ENCODE data around the gene JAG2.

The JAG2 gene

DNA sequence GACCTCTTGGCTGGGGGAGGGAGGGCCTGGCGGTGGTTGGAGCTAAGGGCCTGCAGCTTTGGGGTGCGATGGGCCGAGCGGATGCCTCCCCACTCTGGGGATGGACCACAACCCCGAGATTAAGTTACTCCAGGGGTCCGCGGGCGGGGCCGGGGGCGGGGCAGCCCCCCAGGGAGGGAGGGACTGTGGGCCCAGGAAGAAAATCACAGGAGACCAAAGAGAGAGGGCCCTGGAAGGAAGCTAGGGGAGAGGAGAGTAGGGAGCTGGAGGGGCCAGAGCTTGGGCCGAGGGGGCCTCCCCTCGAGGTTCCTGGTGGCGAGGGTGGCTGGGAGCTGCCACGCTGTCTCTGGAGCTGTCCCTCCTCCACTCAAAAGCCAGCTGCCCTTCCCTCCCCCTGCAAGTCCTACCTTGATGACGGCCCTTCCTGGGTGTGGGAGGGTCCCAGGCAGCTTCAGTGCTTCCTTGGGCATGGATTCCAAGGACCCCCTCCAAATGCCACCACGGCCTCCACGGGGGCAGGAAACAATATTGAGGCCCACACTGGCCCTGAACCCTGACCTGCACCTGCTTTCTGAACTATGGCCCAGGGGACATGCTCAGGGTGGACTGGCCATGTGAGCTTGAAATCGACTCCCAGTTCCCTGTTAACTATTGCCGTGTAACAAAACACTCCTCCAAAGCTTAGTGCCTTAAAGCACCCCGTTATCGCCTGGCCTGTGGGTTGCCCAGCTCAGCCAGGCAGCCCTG, 13.1 kb upstream of the JAG2 start:
- DNase-seq = no peak

DNA sequence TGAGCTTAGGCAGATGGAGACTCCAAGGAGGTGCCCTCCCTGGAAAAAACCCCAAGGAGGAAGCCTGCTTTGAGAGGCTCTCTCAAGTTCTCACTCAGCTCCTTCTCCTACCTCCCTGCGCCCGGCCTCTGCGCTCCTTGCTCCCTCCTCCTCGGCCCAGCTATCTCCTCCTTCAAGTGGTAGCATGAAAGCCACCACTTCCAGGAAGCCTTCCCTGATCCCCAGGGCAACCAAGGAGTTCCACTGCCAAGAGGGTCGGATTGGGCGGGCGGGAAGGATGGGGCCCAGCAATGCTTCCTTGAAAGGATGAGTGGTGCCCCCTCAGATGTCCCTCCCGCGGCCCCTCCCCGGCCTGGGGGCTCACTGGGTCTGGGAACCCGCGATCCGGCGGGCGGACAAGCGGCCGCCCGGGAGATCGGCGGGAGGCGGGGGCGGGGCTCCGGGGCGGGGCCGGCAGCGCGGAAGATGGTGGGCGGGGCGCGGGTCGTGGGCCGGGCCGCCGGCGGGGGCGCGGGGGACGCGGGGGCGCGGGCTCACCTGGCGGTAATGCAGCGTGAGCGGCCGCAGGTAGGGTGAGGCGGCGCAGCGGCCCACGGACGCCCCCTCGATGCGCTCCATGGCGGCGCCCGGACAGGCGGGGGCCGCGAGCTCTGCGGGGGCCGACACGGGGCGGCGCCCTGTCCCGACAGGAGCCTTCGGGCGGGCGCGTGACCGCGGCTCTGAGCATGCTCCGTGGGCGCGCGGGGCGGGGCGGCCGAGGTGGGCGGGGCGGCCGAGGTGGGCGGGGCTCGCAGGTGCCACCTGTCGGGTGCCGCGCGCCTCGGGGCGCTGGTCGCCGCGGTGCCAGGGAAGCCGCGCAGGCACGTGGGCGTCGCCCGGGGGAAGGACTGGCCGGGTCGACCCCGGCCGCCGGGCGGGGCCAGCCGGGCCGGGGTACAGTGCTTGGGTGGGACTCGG, 12.3 kb upstream of the JAG2 start, which contains the start of gene NUDT14:
NUDT14 (minus strand) TSS at position 721 of the 957 bp plus-strand sequence; CDS start at position 618, 103 bp downstream.
- DNase-seq = peak; percentile 54

DNA sequence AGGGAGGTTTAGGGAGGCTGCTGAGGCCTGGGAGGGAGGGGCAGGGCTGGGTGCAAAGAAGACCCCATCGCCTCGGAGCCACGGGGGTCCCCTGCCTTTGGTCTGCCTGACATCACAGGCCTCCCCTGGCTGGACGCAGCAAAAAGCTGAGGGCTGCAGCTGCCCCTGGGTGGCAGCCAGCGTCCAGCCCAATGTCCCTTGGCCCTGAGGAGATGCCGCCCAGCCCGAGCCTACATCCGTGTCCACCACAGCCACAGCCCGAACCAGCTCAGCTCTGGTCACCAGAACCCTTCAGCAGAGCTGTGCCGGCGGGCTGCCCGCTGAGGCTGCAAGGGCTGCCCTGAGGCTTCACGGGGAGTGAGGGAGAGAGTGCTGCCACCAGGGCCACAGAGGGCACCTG, 10.6 kb upstream of the JAG2 start:
- DNase-seq = no peak

DNA sequence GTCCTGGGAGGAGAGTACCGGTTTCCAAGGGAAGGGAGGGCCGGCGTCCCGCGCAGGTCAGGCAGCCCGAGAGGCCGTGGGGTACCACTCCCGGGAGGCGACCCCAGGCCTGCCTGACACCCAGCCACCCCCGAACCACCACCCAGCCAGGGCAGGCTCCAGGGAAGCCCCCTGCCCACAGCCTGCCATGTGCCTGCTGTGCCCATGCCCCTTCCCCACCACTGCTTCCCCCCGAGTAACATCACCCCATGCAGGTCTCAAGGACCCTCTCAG, 10.2 kb upstream of the JAG2 start:
- no peak for DNase-seq

DNA sequence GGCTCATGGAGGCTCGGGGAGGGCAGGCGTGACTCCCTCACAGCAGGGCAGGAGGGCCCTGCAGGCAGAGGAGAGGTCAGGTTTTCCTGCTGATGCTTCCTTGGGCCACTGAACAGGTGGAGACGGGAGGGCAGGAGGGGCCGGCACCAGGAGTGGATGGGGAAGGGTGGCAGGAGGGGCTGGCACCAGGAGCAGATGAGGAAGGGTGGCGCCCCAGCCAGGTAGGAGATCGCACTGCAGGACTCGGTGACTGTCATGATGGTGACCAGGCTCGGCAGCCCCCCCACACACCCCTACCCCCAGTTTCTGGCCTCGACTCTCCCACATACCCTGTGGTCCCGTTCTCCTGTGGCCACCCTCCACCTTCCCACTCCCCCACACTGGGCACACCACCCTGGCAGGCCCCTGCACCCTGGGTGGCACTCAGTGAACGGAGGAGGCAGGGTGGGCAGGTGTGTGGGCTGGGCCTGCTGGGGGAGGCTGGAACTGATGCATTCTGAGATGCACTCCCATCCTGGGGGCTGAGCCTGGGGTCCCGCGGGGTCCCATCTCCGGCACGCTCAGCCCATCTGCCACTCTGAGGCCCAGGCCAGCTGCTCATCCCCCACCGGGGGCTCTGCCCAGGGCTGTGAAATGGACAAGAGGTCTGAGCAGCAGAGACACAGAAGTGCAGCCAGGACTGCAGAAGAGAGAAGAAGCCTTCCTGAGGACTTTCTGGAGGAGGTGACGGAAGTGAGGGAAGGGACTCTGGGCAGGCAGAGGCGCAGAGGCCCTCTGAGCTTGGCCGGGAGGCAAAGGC, 9.7 kb upstream of the JAG2 start:
- no peak for DNase-seq

DNA sequence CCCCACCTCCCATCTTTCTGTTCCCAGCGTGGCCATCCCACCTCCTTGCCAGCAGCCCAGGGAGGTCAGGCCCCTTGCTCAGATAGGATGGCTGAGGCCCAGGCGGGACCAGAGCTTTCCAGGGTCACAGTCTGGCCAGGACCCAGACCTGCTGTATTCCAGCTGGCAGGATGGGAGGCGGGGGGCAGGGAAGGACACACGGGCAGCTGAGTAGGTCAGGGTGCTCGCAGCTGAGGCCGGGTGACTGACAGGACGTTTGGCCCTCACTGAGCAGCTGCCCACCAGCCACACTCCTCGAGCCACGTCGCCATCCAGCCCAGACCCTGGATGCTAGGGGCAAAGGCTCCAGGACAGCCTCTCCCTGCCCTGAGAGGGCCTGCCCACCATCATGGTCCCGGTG, 8.5 kb upstream of the JAG2 start:
- no peak for DNase-seq

DNA sequence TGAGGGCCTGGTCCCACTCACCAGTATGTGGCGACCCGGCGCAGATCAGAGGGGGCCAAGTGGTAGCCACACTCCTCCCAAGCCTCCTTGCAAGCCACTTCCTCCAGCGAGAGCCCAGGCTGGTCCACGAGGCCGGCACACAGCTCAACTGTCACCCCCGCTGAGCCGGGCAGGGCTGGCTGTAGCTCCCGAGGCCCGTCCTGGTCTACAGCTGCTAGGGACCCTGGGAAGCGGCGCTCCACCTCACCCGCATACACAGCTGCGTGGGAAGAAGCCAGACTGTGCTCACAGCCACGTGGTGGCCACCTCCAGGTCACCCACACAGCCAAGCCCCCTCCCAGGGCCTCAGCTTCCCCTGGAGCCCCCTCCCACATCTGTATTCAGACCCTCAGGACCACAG, 7.9 kb upstream of the JAG2 start:
- DNase-seq = no peak

DNA sequence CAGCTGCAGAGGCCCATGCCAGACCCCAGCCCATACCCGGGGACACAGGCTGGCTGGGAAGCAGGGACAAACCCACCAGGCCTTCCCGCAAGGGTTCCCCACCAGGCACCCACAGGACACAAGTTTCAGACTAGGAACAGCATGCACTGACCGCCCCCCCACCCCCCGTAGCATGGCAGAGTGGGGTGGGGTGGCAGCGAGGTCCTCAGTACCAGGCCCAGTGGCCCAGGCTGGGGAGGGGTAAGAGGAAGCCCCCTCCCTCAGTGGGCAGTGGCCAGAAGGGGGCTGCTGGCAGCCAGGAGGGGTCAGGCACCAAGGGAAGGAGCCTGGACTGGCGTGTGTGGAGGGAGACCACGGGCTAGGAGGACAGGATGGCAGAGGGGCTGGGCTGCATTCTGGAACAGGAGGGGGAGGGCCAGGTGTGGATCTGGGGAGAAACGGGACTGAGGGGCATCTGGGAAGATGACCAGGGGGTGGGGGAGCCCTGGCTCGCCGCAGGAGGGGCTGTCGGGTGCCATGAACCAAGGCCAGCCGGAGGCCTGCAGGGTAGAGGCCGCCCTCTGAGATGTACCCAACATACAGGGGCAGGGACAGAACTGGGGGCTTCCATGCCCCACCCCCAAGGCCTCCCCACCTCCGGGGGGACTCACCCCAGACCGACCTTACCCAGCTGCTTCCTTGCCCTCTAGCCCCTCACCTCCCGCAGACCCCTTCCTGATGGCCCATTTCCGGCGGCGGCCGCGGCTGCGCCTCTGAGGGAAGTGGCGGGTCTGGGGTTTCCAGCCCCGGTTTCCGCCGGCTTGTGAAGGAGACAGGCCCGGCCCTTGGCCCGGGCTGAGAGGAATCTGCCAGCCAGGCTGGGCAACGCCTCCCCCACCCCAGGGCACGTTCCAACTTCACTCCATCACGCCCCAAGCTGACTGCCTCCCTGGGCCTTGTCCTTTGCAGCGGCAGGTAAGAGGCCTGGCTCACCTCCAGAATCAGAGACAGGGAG, 5.6 kb upstream of the JAG2 start:
- DNase-seq = peak; percentile 18

DNA sequence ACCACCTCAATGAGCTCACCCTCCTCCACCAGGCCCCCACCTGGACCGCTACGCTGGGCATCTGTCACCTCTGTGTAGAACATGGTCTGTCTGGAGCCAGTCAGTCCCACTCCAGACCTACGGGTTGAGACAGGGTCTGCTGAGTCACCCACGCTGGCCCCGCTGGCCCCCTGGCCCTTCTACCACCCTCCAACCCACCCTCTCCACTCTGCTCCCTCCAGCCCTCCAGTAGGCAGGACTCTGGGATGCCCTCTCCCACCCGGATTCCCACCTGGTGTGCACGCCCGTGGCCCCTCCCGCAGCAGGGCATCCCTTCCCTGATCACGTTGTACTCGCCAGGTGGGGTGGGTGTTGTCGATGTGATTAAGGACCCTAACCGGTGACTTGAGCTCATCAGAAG, 4.6 kb upstream of the JAG2 start:
- no peak for DNase-seq

DNA sequence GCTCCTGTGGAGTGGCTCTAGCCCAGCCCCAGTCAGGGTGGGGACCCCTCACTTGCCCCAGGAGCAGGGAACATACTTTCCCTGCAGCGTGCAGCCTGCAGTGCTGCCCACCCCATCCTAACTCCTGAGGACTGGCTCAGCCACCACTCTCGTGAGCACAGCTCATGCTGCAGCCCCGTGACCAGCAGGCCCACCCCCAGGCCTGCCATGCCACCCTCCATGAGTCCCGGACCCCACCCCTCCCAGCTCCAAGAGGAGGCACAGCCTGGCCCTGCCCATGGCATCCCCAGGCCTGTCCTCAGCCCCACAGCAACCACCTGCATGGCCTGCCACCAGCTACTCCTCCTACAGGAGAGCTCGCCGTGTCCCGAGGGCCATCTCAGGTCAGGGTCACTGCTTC, 3.9 kb upstream of the JAG2 start:
- no peak for DNase-seq

DNA sequence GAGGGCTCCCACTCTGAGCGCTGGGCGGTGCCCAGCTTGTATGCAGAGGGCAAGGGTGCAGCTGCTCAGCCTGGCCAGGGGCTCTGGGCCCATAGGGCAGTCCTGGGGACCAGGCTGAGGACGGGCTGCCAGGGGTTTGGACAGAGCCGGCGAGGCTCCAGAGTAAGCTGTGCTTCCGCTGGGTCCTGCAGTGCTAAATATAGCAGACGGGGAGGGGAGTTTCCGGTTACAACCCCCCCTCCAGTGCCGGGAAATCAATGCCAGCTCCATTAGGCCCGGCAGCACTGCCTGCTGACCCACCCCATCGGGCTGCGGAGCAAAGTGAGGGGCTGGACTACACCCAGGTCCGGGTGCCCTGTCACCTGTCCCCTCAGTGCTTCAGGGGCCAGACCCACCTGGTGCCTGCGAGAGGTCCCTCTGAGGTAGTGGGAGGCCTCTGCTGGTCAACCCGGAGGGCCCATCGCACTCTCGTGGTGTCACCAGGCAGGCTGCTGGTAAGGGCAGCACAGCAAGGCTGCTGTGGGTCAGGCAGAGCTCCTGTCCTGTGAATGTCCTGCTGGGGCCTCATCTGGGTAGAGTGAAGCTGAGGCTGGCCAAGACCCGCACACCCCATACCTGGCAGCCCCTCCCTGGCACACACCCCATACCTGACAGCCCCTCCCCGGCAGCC, 2.6 kb upstream of the JAG2 start:
- DNase-seq = no peak

DNA sequence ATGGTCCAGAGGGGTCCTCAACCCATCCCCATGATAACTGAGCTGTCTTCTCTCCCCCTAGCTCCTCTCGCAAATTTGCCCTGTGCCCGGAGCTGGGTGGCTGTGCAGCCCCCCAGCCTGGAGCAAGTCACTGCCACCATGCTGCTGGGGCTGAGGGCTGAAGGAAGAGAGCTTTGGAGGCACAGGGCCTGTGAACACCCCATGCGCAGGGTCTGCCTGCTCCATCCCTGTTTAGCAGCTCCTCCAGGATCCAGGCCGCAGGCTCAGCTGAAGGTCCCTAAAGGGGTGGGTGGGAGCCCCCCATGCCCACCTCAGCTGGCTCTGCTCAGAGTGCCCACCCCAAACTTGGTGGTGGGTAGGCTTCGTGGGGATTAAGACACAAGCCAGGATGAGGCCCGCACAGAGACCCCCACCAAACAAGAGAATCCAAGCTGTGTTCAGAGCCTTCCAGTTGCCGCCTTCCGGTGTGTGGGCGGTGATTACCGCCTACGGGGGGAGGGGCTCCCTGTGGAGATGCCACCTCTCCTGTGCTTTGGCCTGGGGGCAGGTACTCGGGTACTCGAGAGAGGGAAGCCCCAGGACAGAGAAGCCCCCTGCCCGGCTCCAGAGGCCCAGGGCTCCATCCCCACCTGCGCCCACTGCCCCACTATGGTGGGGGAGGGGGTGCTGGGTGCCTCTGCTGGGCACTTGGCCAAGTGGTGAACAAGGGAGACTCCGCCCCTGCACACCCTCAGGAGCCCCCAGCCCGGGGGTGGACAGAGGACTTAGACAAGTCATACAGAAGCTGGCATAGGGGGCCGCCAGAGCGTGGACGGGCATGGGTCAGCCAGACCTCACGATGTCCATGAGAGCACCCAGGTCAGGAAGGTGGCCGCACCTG, 1.4 kb upstream of the JAG2 start:
- DNase-seq = no peak

DNA sequence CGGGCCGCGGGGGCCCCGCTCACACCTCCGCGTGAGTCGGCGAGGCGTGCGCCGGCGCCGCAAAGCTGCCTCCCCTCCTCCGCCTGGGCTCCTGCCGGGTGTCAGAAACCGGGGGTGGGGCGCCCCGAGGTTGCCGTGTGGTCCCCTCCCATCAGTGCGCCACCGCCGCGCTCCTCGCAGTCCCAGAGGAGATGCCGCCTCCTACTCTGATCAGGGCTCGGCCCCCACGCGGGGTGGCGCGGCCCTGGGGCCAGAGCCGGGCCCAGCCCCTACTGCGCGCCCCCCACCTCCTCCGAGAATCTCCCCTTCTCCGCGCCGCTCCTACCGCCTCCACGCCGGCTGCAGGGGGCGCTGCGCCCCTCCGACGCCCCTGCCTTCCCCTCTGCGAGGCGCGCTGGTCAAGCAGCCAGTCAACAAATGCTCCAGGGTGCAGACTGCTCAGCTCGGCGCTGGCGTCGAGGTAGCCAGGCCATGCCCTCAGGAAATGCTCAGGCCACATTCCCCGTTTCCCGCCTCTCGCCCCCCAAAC, 467 bp upstream of the JAG2 start:
- peak; percentile 16 for DNase-seq

DNA sequence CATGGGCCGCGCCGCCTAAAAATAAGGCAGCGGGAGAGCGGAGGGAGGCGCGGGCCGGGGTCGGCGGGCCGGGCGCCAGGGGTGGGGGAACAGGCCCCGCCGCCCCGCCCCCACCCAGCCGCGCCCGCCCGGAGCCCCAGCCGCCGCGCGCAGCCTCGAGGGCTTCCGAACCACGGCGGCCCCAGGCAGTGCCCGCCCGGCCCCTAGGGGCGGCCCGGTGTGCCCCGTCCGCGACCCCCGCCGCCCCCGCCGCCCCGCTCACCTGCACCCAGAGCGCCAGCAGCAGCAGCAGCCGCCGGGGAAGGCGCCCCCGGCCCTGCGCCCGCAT, 519 bp downstream of the JAG2 start:
- no peak for DNase-seq

DNA sequence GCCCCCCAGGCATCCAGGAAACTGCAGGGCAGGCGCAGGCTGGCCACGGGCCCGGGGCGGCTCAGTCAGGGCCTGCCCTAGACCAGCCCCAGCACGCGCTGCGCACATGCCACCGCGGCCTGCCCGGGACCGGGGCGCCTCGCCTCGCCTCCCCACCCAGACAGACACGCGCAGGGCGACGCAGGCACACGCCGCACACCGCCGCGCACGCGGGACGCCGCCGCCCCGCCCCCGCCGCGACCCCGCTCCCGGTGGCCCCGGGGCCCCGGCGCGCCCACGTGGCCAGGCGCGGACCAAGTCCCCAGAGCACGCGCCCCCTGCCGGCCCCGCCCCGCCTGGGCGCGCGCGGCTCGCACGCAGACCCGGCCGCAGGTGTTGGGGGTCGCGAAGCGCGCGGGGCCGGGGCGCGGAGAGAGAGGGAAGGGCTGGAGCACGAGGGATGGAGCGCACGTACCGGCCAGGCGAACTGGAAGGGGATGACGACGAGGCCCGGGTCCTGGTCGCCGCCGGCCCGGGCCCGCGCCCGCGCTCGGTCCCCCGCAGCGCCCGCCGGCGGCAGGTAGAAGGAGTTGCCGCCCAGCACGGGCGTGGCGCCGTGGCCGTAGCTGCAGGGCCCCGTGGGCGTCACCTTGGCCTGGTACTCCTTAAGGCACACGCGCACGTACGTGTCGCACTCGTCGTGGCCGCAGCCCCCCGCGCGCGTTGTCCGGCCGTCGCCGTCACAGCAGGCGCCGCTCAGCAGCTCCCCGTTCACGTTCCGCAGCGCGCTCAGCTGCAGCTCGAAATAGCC, 1.1 kb downstream of the JAG2 start:
- no peak for DNase-seq

DNA sequence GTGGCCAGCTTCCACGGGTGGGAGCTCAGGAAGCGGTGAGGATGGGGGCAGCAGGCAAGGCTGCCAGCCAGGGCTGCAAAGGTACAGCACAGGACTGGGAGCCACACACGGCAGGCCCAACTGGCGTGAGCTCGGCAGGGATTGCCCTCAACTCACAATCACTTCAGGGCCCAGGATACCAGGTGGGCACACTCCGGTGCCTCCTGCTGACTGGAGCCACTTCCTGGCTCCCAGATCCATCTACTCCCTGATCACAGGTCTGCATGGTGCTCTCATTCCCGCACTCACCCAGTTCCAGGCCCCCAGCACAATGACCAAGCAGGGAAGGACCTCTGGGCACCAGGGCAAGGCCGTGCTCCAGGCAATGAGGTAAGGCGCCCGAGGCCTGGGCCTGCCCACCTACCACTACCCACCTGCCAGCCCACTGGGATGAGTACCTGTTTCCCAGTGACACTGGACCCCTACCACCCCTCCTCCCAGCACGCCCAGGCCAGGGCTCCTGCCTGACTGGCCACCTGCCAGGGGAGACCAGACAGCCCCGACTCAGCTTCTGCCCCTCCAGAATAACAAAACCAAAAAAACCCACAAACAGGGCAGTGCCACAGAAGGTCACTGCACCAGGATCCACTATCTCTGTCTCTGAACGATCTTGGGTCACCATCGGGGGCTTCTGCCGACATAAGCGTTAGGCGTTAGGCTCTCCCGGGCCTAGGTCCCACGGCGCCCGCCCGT, 1.8 kb downstream of the JAG2 start:
- no peak for DNase-seq

DNA sequence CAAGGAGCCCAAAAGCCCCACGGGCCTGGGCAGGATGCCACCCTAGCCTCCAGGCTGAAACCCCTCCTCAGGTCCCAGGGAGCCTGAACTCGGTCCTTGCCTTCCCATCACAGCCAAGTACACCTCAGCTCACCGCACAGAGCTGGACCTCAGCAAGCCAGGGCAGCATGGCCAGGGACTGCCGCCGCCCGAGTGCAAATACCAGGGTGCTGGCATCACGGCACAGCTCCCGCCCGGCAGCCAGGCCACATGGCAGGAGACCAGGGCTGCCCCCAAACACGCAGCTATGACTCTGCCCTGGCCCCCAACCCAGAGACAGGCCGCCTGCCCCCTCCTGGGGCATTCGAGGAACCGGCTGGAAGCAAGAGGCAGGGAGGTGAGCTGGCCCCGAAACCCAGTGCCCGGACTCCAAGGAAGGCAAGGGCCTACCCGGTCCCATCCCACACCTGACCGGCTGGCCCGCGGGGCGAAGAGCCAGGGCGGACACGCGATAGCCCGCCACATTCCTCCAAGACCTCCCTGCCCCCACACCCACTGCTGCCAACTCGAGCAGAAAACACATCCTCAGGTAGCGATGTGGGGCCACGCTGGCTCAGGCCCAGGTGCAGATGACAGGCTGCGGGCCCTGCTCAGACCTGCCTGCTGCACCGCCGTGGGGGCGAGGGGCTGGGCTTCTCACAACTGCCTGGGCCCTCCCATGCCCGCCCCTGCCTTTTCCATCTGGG, 2.7 kb downstream of the JAG2 start:
- no peak for DNase-seq

DNA sequence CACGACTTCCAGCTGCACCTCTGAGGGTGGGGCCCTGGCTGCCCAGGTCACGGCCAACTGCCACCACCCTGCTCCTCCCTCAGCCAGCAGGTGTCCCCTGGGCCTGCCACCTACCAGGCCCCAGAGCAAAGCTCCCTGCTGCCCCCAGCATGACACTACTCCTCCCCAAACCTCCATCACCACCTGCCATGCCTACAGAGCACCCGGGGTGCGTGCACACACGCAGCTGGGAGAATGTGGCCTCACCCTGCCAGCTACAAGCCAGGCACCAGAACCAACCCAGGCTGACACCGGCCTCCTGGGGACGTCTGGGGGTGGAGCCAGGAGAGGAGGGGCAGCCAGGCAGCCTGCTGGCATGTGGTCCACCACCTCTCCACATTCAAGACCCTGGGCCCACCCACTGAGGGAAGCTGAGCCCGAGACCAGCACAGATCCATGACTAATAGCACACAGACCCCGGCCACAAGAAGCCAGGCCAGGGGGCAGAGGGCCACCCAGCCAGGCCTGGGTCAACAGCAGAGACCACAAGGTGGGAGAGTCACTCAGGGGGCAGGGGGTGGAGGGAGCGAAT, 3.4 kb downstream of the JAG2 start:
- no peak for DNase-seq

Measured in suppressor macrophage treated with lipopolysaccharide for 4 hours (primary cell).